CD4-positive, alpha-beta T cell treated with Interleukin-21 for 1 hour (primary cell): ENCODE measurements around the gene RAB30.

Experiments
- DNase-seq: peaks from one replicate; pipeline ENCODE4 v3.0.0-alpha.2; 2020

The RAB30 gene

GRCh38 chr11:82936261-82936660 is 135.4 kb downstream of the RAB30 start:
- DNase-seq = no peak

- DNase-seq = no peak
These were observed 139.1 kb downstream of the RAB30 start for GRCh38 chr11:82932564-82932963.

GRCh38 chr11:82930734-82931133 is 141.0 kb downstream of the RAB30 start:
- no peak for DNase-seq

- DNase-seq = no peak
These were observed 141.5 kb downstream of the RAB30 start for GRCh38 chr11:82930229-82930628.

- no peak for DNase-seq
These were observed 142.6 kb downstream of the RAB30 start for GRCh38 chr11:82929121-82929520.

GRCh38 chr11:82927264-82927880 is 144.3 kb downstream of the RAB30 start:
- peak; percentile 76 for DNase-seq

- no peak for DNase-seq
These were observed 147.0 kb downstream of the RAB30 start for GRCh38 chr11:82924522-82925224.
